ENCODE measurements around the gene CNMD. TPM values are rescaled to one million over a fixed set of nuclear protein-coding genes. Genes with fewer than 3 reads are reported as not detected.
"Not testable (repeated sequence)": the region's sequence is repeated elsewhere in the genome, so short reads cannot be mapped to it uniquely, and the experiment has no call there.

The CNMD gene
- polyA plus RNA-seq, 1 donor from 2014 or later: not detected

DNA sequence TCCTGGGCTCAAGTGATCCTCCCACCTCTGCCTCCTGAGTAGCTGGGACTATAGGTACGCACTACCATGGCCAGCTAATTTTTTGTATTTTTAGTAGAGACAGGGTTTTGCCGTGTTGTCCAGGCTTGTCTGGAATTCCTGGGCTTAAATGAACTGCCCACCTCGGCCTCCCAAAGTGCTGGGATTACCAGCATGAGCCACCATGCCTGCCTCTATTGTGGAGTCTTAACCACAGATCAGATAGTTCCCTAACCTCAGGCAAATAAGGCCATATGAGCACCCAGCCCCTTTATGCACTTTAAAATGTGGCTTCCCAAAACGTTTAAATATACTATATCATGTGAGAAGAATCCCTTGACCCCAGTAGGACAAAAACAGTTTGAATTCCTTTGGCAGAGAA lies 16.4 kb downstream of the CNMD start:
- Histone ChIP-seq H2AFZ (ENCODE audit: low read depth, low read length) (no peak overlapping the region), H3K4me3 (ENCODE audit: low read length) (no peak overlapping the region), H3K27me3 (ENCODE audit: insufficient read depth, low read depth, low read length) (no peaks in the 10 kb centered on the region), H3K9ac (ENCODE audit: low read length) (no peak overlapping the region), H3K79me2 (replicated peaks; ENCODE audit: insufficient read depth, low read length) (no peaks in the 10 kb centered on the region), H3K27ac (ENCODE audit: low read length) (no peak overlapping the region), H4K20me1 (ENCODE audit: insufficient read depth) (no peaks in the 10 kb centered on the region), H3K9me3 (ENCODE audit: low read length) (no peaks in the 10 kb centered on the region), H3K36me3 (ENCODE audit: insufficient read depth, low read length) (no peaks in the 10 kb centered on the region), H3K4me2 (ENCODE audit: low read length) (no peak overlapping the region), H3F3A (ENCODE audit: insufficient read depth, low read length, poor library complexity, severe bottlenecking) (no peaks in the 10 kb centered on the region), H3K9me2 (ENCODE audit: insufficient read depth, low read length) (no peaks in the 10 kb centered on the region)
- TF ChIP-seq SMC3 (conservative IDR thresholded peaks at IDR 0.05; ENCODE audit: poor library complexity) (no peak), EP300 (conservative IDR thresholded peaks at IDR 0.05; ENCODE audit: poor library complexity, severe bottlenecking) (no peak), MXI1 (conservative IDR thresholded peaks at IDR 0.05; ENCODE audit: poor library complexity, severe bottlenecking) (no peak), RAD21 (conservative IDR thresholded peaks at IDR 0.05) (no peak), EZH2 (IDR thresholded peaks at IDR 0.05; ENCODE audit: borderline replicate concordance, insufficient read depth, low read length, poor library complexity, severe bottlenecking) (no peak), TAF1 (IDR thresholded peaks at IDR 0.05; ENCODE audit: low read depth) (no peak), POLR2AphosphoS5 (IDR thresholded peaks at IDR 0.05) (no peak)
- TF ChIP-seq, protein P1, sequence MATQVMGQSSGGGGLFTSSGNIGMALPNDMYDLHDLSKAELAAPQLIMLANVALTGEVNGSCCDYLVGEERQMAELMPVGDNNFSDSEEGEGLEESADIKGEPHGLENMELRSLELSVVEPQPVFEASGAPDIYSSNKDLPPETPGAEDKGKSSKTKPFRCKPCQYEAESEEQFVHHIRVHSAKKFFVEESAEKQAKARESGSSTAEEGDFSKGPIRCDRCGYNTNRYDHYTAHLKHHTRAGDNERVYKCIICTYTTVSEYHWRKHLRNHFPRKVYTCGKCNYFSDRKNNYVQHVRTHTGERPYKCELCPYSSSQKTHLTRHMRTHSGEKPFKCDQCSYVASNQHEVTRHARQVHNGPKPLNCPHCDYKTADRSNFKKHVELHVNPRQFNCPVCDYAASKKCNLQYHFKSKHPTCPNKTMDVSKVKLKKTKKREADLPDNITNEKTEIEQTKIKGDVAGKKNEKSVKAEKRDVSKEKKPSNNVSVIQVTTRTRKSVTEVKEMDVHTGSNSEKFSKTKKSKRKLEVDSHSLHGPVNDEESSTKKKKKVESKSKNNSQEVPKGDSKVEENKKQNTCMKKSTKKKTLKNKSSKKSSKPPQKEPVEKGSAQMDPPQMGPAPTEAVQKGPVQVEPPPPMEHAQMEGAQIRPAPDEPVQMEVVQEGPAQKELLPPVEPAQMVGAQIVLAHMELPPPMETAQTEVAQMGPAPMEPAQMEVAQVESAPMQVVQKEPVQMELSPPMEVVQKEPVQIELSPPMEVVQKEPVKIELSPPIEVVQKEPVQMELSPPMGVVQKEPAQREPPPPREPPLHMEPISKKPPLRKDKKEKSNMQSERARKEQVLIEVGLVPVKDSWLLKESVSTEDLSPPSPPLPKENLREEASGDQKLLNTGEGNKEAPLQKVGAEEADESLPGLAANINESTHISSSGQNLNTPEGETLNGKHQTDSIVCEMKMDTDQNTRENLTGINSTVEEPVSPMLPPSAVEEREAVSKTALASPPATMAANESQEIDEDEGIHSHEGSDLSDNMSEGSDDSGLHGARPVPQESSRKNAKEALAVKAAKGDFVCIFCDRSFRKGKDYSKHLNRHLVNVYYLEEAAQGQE (IDR thresholded peaks at IDR 0.05; ENCODE audit: borderline replicate concordance): no peak
- TF ChIP-seq, protein P2, sequence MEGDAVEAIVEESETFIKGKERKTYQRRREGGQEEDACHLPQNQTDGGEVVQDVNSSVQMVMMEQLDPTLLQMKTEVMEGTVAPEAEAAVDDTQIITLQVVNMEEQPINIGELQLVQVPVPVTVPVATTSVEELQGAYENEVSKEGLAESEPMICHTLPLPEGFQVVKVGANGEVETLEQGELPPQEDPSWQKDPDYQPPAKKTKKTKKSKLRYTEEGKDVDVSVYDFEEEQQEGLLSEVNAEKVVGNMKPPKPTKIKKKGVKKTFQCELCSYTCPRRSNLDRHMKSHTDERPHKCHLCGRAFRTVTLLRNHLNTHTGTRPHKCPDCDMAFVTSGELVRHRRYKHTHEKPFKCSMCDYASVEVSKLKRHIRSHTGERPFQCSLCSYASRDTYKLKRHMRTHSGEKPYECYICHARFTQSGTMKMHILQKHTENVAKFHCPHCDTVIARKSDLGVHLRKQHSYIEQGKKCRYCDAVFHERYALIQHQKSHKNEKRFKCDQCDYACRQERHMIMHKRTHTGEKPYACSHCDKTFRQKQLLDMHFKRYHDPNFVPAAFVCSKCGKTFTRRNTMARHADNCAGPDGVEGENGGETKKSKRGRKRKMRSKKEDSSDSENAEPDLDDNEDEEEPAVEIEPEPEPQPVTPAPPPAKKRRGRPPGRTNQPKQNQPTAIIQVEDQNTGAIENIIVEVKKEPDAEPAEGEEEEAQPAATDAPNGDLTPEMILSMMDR (IDR thresholded peaks at IDR 0.05; ENCODE audit: poor library complexity, severe bottlenecking): no peak

DNA sequence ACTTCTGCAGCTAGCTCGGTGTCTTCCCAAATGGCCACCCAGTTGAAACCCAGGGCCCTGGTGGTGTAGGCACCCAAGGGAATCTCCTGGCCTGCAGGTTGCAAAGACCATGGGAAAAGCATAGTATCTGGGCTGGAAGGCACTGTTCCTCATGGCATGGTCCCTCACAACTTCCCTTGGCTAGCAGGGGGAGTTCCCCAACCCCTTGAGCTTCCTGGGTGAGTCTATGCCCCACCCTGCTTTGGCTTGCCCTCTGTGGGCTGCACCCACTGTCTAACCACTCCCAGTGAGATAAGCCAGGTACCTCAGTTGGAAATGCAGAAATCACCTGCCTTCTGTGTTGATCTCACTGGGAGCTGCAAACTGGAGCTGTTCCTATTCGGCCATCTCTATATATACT lies 18.3 kb downstream of the CNMD start:
- not testable (repeated sequence) for H3K4me2 ChIP-seq (ENCODE audit: low read length); H3K27me3 ChIP-seq (ENCODE audit: insufficient read depth, low read depth, low read length); H3K9ac ChIP-seq (ENCODE audit: low read length); H3K4me3 ChIP-seq (ENCODE audit: low read length); H3K36me3 ChIP-seq (ENCODE audit: insufficient read depth, low read length); H3K27ac ChIP-seq (ENCODE audit: low read length); H3K9me2 ChIP-seq (ENCODE audit: insufficient read depth, low read length); H4K20me1 ChIP-seq (ENCODE audit: insufficient read depth); H2AFZ ChIP-seq (ENCODE audit: low read depth, low read length); H3K79me2 ChIP-seq (replicated peaks; ENCODE audit: insufficient read depth, low read length); H3K9me3 ChIP-seq (ENCODE audit: low read length); H3F3A ChIP-seq (ENCODE audit: insufficient read depth, low read length, poor library complexity, severe bottlenecking)

DNA sequence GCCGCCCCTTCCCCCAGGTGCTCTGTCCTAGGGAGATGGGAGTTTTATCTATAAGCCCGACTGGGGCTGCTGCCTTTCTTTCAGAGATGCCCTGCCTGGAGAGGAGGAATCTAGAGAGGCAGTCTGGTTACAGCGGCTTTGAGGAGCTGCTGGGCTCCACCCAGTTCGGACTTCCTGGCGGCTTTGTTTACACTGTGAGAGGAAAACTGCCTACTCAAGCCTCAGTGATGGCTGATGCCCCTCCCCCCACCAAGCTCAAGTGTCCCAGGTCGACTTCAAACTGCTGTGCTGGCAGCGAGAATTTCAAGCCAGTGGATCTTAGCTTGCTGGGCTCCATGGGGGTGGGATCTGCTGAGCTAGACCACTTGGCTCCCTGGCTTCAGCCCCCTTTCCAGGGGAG lies 18.7 kb downstream of the CNMD start:
- not testable (repeated sequence) for H3K27me3 ChIP-seq (ENCODE audit: insufficient read depth, low read depth, low read length); H3K27ac ChIP-seq (ENCODE audit: low read length); H4K20me1 ChIP-seq (ENCODE audit: insufficient read depth); H3K9me3 ChIP-seq (ENCODE audit: low read length); H3K79me2 ChIP-seq (replicated peaks; ENCODE audit: insufficient read depth, low read length); H3K4me3 ChIP-seq (ENCODE audit: low read length); H3F3A ChIP-seq (ENCODE audit: insufficient read depth, low read length, poor library complexity, severe bottlenecking); H3K4me2 ChIP-seq (ENCODE audit: low read length); H3K9ac ChIP-seq (ENCODE audit: low read length); H3K36me3 ChIP-seq (ENCODE audit: insufficient read depth, low read length); H3K9me2 ChIP-seq (ENCODE audit: insufficient read depth, low read length); H2AFZ ChIP-seq (ENCODE audit: low read depth, low read length)

All from neural cell (in vitro differentiated cells).